ENCODE data around the gene AAK1. TPM values are rescaled to one million over a fixed set of nuclear protein-coding genes. Genes with fewer than 3 reads are reported as not detected.

AAK1 gene
- total and polyA plus RNA-seq, 10 of the 15 experiments (the other 5 are each of a cell fraction or from before 2014, with no cell fraction given): 2.9 to 41.4 (median 17.5) TPM

DNA sequence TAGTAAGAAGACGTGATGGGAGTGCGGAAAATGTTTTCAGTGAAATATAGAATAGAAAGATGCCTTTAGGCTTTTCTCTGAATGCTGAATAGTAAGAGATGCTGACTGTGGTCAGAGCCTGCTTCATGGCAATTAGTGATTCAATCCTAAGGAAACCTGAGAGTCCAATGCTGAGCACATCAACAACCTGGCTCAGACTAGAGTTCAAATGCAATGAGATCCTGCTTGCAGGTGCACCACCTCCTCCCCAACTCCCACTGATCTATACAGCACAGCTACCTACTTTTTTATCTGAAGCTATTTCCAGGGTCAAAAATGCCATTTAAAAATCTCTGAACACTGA is 65.4 kb downstream of the AAK1 start:
- no peak for FAIRE-seq
- SMC1A ChIA-PET (ENCODE audit: uncharacterized antibody, unreplicated experiment): interaction anchor here (1.3 kb wide), 1 partner anchor 12 kb away, joined by 4 read pairs; no protein-coding TSS in a partner anchor
- POLR2A ChIA-PET: interaction anchor here (0.8 kb wide), 1 partner anchor 13 kb away, joined by 5 read pairs; no protein-coding TSS in a partner anchor
- no peak for TF ChIP-seq IKZF2 (IDR thresholded peaks at IDR 0.05)
- no peak for TF ChIP-seq TBL1XR1 (IDR thresholded peaks at IDR 0.05; ENCODE audit: low read depth, low read length)
- TF ChIP-seq, protein P1, sequence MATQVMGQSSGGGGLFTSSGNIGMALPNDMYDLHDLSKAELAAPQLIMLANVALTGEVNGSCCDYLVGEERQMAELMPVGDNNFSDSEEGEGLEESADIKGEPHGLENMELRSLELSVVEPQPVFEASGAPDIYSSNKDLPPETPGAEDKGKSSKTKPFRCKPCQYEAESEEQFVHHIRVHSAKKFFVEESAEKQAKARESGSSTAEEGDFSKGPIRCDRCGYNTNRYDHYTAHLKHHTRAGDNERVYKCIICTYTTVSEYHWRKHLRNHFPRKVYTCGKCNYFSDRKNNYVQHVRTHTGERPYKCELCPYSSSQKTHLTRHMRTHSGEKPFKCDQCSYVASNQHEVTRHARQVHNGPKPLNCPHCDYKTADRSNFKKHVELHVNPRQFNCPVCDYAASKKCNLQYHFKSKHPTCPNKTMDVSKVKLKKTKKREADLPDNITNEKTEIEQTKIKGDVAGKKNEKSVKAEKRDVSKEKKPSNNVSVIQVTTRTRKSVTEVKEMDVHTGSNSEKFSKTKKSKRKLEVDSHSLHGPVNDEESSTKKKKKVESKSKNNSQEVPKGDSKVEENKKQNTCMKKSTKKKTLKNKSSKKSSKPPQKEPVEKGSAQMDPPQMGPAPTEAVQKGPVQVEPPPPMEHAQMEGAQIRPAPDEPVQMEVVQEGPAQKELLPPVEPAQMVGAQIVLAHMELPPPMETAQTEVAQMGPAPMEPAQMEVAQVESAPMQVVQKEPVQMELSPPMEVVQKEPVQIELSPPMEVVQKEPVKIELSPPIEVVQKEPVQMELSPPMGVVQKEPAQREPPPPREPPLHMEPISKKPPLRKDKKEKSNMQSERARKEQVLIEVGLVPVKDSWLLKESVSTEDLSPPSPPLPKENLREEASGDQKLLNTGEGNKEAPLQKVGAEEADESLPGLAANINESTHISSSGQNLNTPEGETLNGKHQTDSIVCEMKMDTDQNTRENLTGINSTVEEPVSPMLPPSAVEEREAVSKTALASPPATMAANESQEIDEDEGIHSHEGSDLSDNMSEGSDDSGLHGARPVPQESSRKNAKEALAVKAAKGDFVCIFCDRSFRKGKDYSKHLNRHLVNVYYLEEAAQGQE (IDR thresholded peaks at IDR 0.05; ENCODE audit: low read depth, low read length): no peak
- no peak for TF ChIP-seq KAT2A (conservative IDR thresholded peaks at IDR 0.05; ENCODE audit: control insufficient read depth, low read depth, low read length)
- TF ChIP-seq, protein P2, sequence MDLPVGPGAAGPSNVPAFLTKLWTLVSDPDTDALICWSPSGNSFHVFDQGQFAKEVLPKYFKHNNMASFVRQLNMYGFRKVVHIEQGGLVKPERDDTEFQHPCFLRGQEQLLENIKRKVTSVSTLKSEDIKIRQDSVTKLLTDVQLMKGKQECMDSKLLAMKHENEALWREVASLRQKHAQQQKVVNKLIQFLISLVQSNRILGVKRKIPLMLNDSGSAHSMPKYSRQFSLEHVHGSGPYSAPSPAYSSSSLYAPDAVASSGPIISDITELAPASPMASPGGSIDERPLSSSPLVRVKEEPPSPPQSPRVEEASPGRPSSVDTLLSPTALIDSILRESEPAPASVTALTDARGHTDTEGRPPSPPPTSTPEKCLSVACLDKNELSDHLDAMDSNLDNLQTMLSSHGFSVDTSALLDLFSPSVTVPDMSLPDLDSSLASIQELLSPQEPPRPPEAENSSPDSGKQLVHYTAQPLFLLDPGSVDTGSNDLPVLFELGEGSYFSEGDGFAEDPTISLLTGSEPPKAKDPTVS (IDR thresholded peaks at IDR 0.05; ENCODE audit: low read depth, low read length): no peak
- TF ChIP-seq JUND (IDR thresholded peaks at IDR 0.05; ENCODE audit: low read depth, low read length): no peak
- no peak for TF ChIP-seq MYB (IDR thresholded peaks at IDR 0.05; ENCODE audit: borderline replicate concordance, low read depth, low read length)
- TF ChIP-seq, protein P3, sequence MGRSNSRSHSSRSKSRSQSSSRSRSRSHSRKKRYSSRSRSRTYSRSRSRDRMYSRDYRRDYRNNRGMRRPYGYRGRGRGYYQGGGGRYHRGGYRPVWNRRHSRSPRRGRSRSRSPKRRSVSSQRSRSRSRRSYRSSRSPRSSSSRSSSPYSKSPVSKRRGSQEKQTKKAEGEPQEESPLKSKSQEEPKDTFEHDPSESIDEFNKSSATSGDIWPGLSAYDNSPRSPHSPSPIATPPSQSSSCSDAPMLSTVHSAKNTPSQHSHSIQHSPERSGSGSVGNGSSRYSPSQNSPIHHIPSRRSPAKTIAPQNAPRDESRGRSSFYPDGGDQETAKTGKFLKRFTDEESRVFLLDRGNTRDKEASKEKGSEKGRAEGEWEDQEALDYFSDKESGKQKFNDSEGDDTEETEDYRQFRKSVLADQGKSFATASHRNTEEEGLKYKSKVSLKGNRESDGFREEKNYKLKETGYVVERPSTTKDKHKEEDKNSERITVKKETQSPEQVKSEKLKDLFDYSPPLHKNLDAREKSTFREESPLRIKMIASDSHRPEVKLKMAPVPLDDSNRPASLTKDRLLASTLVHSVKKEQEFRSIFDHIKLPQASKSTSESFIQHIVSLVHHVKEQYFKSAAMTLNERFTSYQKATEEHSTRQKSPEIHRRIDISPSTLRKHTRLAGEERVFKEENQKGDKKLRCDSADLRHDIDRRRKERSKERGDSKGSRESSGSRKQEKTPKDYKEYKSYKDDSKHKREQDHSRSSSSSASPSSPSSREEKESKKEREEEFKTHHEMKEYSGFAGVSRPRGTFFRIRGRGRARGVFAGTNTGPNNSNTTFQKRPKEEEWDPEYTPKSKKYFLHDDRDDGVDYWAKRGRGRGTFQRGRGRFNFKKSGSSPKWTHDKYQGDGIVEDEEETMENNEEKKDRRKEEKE (IDR thresholded peaks at IDR 0.05): no peak
- TF ChIP-seq, protein P4, sequence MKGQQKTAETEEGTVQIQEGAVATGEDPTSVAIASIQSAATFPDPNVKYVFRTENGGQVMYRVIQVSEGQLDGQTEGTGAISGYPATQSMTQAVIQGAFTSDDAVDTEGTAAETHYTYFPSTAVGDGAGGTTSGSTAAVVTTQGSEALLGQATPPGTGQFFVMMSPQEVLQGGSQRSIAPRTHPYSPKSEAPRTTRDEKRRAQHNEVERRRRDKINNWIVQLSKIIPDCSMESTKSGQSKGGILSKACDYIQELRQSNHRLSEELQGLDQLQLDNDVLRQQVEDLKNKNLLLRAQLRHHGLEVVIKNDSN (IDR thresholded peaks at IDR 0.05; ENCODE audit: borderline replicate concordance, extremely low read length, insufficient read depth, low read depth, low read length): no peak
- TF ChIP-seq SUZ12 (IDR thresholded peaks at IDR 0.05; ENCODE audit: unreplicated experiment): no peak
- no peak for TF ChIP-seq RUNX3 (IDR thresholded peaks at IDR 0.05; ENCODE audit: low read length)
- TF ChIP-seq TCF7 (IDR thresholded peaks at IDR 0.05; ENCODE audit: borderline replicate concordance): no peak
- TF ChIP-seq, protein P5, sequence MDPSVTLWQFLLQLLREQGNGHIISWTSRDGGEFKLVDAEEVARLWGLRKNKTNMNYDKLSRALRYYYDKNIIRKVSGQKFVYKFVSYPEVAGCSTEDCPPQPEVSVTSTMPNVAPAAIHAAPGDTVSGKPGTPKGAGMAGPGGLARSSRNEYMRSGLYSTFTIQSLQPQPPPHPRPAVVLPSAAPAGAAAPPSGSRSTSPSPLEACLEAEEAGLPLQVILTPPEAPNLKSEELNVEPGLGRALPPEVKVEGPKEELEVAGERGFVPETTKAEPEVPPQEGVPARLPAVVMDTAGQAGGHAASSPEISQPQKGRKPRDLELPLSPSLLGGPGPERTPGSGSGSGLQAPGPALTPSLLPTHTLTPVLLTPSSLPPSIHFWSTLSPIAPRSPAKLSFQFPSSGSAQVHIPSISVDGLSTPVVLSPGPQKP (IDR thresholded peaks at IDR 0.05; ENCODE audit: low read depth, low read length): no peak
- TF ChIP-seq CBX3 (IDR thresholded peaks at IDR 0.05; ENCODE audit: borderline replicate concordance, low read depth): no peak

More for the DNA sequence above, 65.4 kb downstream of the AAK1 start:
- Histone ChIP-seq H3K9me3 (replicated peaks; ENCODE audit: control insufficient read depth, insufficient read depth, low read length) (no peaks in the 10 kb centered on the region), H3K36me3 (ENCODE audit: control insufficient read depth in 2 of 2, insufficient read depth in 2 of 2, low read length in 1 of 2) (no peaks in the 10 kb centered on the region; a peak in 1 of 4 replicates), H3K4me1 (ENCODE audit: control insufficient read depth, insufficient read depth, low read length) (peaks cover 17% of the 10 kb centered on the region), H4K20me1 (ENCODE audit: control insufficient read depth, insufficient read depth) (no peaks in the 10 kb centered on the region), H3K9ac (ENCODE audit: control insufficient read depth, insufficient read depth, low read length) (no peak overlapping the region), H3K4me2 (ENCODE audit: control insufficient read depth, insufficient read depth) (no peak overlapping the region), H3K27me3 (replicated peaks in 1 of 2; ENCODE audit: control insufficient read depth in 2 of 2, insufficient read depth in 2 of 2, low read length in 1 of 2) (no peaks in the 10 kb centered on the region), H3K4me3 (no peak overlapping the region), H3K27ac (ENCODE audit: control insufficient read depth, insufficient read depth) (no peak overlapping the region), H2AFZ (ENCODE audit: control insufficient read depth, low read depth, low read length) (no peak overlapping the region), H3K79me2 (ENCODE audit: control insufficient read depth, insufficient read depth, low read length) (peaks cover 8% of the 10 kb centered on the region)
- in situ Hi-C loops (cut with MboI) (no loop called here), intact Hi-C loops (cut with micrococcal nuclease; ENCODE audit: unreplicated experiment) (no loop called here)
- DNase-seq (ENCODE audit: low read depth, low spot score) (no peak), ATAC-seq (no peak)
- ChIA-PET RAD21 (ENCODE audit: unreplicated experiment) (interaction anchor here (1.0 kb wide), 1 partner anchor 12 kb away, joined by 3 read pairs; no protein-coding TSS in a partner anchor), CTCF (interaction anchor here (1.3 to 13.7 kb wide), 3 partner anchors 13 to 202 kb away, joined by 3 to 144 read pairs (median 6); no protein-coding TSS in a partner anchor)
- no TSS peak for BruUV-seq (replicated peaks)
- WGBS (ENCODE audit: insufficient coverage, insufficient replicate concordance, low lambda C conversion rate, missing lambda C conversion rate): 98% methylated on average over 2 of the region's 2 CpGs

Data from GM12878 (cell line).